GM18526 (cell line): ENCODE results near the gene MLYCD.

Experiments used
- POLR2A ChIP-seq: IDR thresholded peaks from 3 replicates; pipeline ENCODE4 v1.6.1; 2011; ENCODE audit not compliant: insufficient read length; ENCODE audit errors: extremely low read depth

MLYCD gene

GRCh38 chr16:83898463-83899271 lies at the start of gene MLYCD:
TSS of gene MLYCD (plus strand) at chr16:83899115. CDS start at chr16:83899145, 30 bp downstream.
- TF ChIP-seq POLR2A, result peak; percentile 60

GRCh38 chr16:83849421-83849820 lies 49.5 kb upstream of the MLYCD start:
- TF ChIP-seq POLR2A, result no peak

GRCh38 chr16:83850947-83851346 lies 48.0 kb upstream of the MLYCD start:
- no peak for TF ChIP-seq POLR2A

- TF ChIP-seq POLR2A, result no peak
Observed at GRCh38 chr16:83851473-83851872, 47.4 kb upstream of the MLYCD start.

- TF ChIP-seq POLR2A, result no peak
Observed at GRCh38 chr16:83852774-83853173, 46.1 kb upstream of the MLYCD start.

GRCh38 chr16:83853834-83854233 lies 45.1 kb upstream of the MLYCD start:
- no peak for TF ChIP-seq POLR2A

GRCh38 chr16:83854420-83854819 lies 44.5 kb upstream of the MLYCD start:
- TF ChIP-seq POLR2A, result no peak

GRCh38 chr16:83856792-83857191 lies 42.1 kb upstream of the MLYCD start:
- TF ChIP-seq POLR2A, result no peak

GRCh38 chr16:83859265-83859664 lies 39.6 kb upstream of the MLYCD start:
- TF ChIP-seq POLR2A, result no peak

GRCh38 chr16:83862661-83863060 lies 36.3 kb upstream of the MLYCD start:
- TF ChIP-seq POLR2A, result no peak

- no peak for TF ChIP-seq POLR2A
Observed at GRCh38 chr16:83863682-83864081, 35.2 kb upstream of the MLYCD start.

GRCh38 chr16:83870830-83871229 lies 28.1 kb upstream of the MLYCD start:
- TF ChIP-seq POLR2A, result no peak

GRCh38 chr16:83878838-83879237 lies 20.1 kb upstream of the MLYCD start:
- TF ChIP-seq POLR2A, result no peak

GRCh38 chr16:83882163-83882885 lies 16.6 kb upstream of the MLYCD start:
- no peak for TF ChIP-seq POLR2A

- no peak for TF ChIP-seq POLR2A
Observed at GRCh38 chr16:83886199-83886971, 12.5 kb upstream of the MLYCD start.

GRCh38 chr16:83887080-83887479 lies 11.8 kb upstream of the MLYCD start:
- no peak for TF ChIP-seq POLR2A

GRCh38 chr16:83887564-83887963 lies 11.4 kb upstream of the MLYCD start:
- TF ChIP-seq POLR2A, result no peak
